ENCODE data around the gene ZNF22.

GRCh38 chr10:45053569-45054100 lies 52.9 kb downstream of the ZNF22 start:
- TF ChIP-seq POLR2A (IDR thresholded peaks at IDR 0.05; ENCODE audit: low read depth, low read length) (no peak), POLR2AphosphoS5 (IDR thresholded peaks at IDR 0.05; ENCODE audit: low read depth, low read length) (no peak), TAF1 (IDR thresholded peaks at IDR 0.05; ENCODE audit: borderline replicate concordance, low read depth, low read length) (no peak)

Measured in GM12892 (cell line).